Mesendoderm (in vitro differentiated cells): Measurements from ENCODE around the gene ARHGEF16.
A peak's percentile ranks its signal among the peaks of the same experiment; 100 is the strongest.

Source experiments
- DNase-seq: peaks from one replicate; pipeline ENCODE4 v3.0.0; 2013
- H2AK5ac ChIP-seq: 2 replicates; pipeline ENCODE4 v1.6.1; 2013; ENCODE audit warnings: low read length, inconsistent platforms
- H2BK120ac ChIP-seq: 2 replicates; pipeline ENCODE4 v1.6.1; 2013; ENCODE audit warnings: low read depth, mild to moderate bottlenecking, low read length, moderate library complexity, mixed read lengths
- H2BK15ac ChIP-seq: replicated peaks from 2 replicates; pipeline ENCODE4 v1.6.1; 2013; ENCODE audit warnings: low read depth, mild to moderate bottlenecking, moderate library complexity
- H2BK5ac ChIP-seq: 2 replicates; pipeline ENCODE4 v1.6.1; 2013; ENCODE audit warnings: low read length, inconsistent platforms
- H3K18ac ChIP-seq: 2 replicates; pipeline ENCODE4 v1.6.1; 2013; ENCODE audit warnings: mild to moderate bottlenecking, low read length, mixed read lengths
- H3K23ac ChIP-seq: one replicate; pipeline ENCODE4 v1.6.1; 2013; ENCODE audit warnings: low read length
- H3K27ac ChIP-seq: 2 replicates; pipeline ENCODE4 v1.5.1; 2013; ENCODE audit warnings: low read depth, mild to moderate bottlenecking, inconsistent platforms, low read length, moderate library complexity
- H3K27me3 ChIP-seq: 2 replicates; pipeline ENCODE4 v1.6.1; 2013; ENCODE audit warnings: low read length, control low read depth, mild to moderate bottlenecking, inconsistent platforms; ENCODE audit not compliant: insufficient read depth, poor library complexity
- H3K36me3 ChIP-seq: 2 replicates; pipeline ENCODE4 v1.6.1; 2013; ENCODE audit warnings: low read length, inconsistent platforms; ENCODE audit not compliant: control insufficient read depth, insufficient read depth
- H3K4ac ChIP-seq: one replicate; pipeline ENCODE4 v1.6.1; 2013; ENCODE audit warnings: low read depth, mild to moderate bottlenecking, low read length, moderate library complexity
- H3K4me1 ChIP-seq: 2 replicates; pipeline ENCODE4 v1.6.1; 2013; ENCODE audit warnings: low read depth, low read length, inconsistent platforms; ENCODE audit not compliant: control insufficient read depth
- H3K4me2 ChIP-seq: 2 replicates; pipeline ENCODE4 v1.6.1; 2013; ENCODE audit warnings: low read length
- H3K4me3 ChIP-seq: 2 replicates; pipeline ENCODE4 v1.5.1; 2013; ENCODE audit warnings: mild to moderate bottlenecking, low read length
- H3K56ac ChIP-seq: one replicate; pipeline ENCODE4 v1.6.1; 2013; ENCODE audit warnings: low read length
- H3K79me1 ChIP-seq: 2 replicates; pipeline ENCODE4 v1.6.1; 2013; ENCODE audit warnings: low read length, inconsistent platforms
- H3K79me2 ChIP-seq: 2 replicates; pipeline ENCODE4 v1.6.1; 2013; ENCODE audit warnings: mild to moderate bottlenecking, low read length; ENCODE audit not compliant: control insufficient read depth, insufficient read depth
- H3K9ac ChIP-seq: 2 replicates; pipeline ENCODE4 v1.6.1; 2013; ENCODE audit warnings: low read length, inconsistent platforms
- H4K5ac ChIP-seq: one replicate; pipeline ENCODE4 v1.6.1; 2013; ENCODE audit warnings: low read length
- H4K8ac ChIP-seq: one replicate; pipeline ENCODE4 v1.6.1; 2013; ENCODE audit warnings: low read depth, mild to moderate bottlenecking, control low read depth, low read length, moderate library complexity
- WGBS: extraction: QIAGEN DNeasy Blood & Tissue Kit; methylation state at CpG from one replicate; pipeline ENCODE4 v1.1.7; 2013; ENCODE audit warnings: low lambda C conversion rate, missing lambda C conversion rate; ENCODE audit not compliant: insufficient coverage; ENCODE audit errors: extremely low coverage; 5-methylcytosine and 5-hydroxymethylcytosine counted together

ARHGEF16 gene

GRCh38 chr1:3499611-3500010, 45.1 kb downstream of the ARHGEF16 start:
- H3K79me1 ChIP-seq, result no peaks in the 10 kb centered on the region
- no peak overlapping the region for H3K4me2 ChIP-seq
- H2AK5ac ChIP-seq, result no peak overlapping the region
- H3K36me3 ChIP-seq, result no peaks in the 10 kb centered on the region
- no peak overlapping the region for H2BK15ac ChIP-seq
- H3K27ac ChIP-seq, result no peak overlapping the region
- H3K56ac ChIP-seq, result no peak overlapping the region
- no peak overlapping the region for H3K4ac ChIP-seq
- H4K8ac ChIP-seq, result no peak overlapping the region
- H3K23ac ChIP-seq, result no peak overlapping the region
- no peak overlapping the region for H3K9ac ChIP-seq
- no peak overlapping the region for H3K18ac ChIP-seq
- no peak overlapping the region for H3K4me3 ChIP-seq
- no peaks in the 10 kb centered on the region for H3K27me3 ChIP-seq
- H3K4me1 ChIP-seq, result no peaks in the 10 kb centered on the region
- no peak overlapping the region for H2BK120ac ChIP-seq
- no peaks in the 10 kb centered on the region for H3K79me2 ChIP-seq
- no peak overlapping the region for H4K5ac ChIP-seq
- no peak overlapping the region for H2BK5ac ChIP-seq
- DNase-seq, result no peak
- WGBS, result no CpG with 5 or more reads among the region's 22 CpGs

GRCh38 chr1:3500265-3500835, 45.9 kb downstream of the ARHGEF16 start:
- Histone ChIP-seq H3K4me3 (no peak overlapping the region), H2AK5ac (no peak overlapping the region), H3K27me3 (no peaks in the 10 kb centered on the region), H2BK5ac (no peak overlapping the region), H3K18ac (no peak overlapping the region), H3K23ac (no peak overlapping the region), H3K36me3 (no peaks in the 10 kb centered on the region), H3K4me2 (no peak overlapping the region), H3K79me1 (no peaks in the 10 kb centered on the region), H3K27ac (no peak overlapping the region), H2BK120ac (no peak overlapping the region), H3K56ac (no peak overlapping the region), H3K4me1 (no peaks in the 10 kb centered on the region), H4K5ac (no peak overlapping the region), H3K79me2 (no peaks in the 10 kb centered on the region), H2BK15ac (no peak overlapping the region), H4K8ac (no peak overlapping the region), H3K4ac (no peak overlapping the region), H3K9ac (no peak overlapping the region)
- no CpG with 5 or more reads among the region's 32 CpGs for WGBS
- no peak for DNase-seq

- no peaks in the 10 kb centered on the region for H3K36me3 ChIP-seq
- no peak overlapping the region for H3K56ac ChIP-seq
- H4K5ac ChIP-seq, result no peak overlapping the region
These were observed 47.0 kb downstream of the ARHGEF16 start for GRCh38 chr1:3501437-3501836.

GRCh38 chr1:3501856-3502640, 47.6 kb downstream of the ARHGEF16 start:
- H3K4ac ChIP-seq, result no peak overlapping the region
- H3K4me1 ChIP-seq, result no peaks in the 10 kb centered on the region
- no peaks in the 10 kb centered on the region for H3K79me2 ChIP-seq
- H2BK15ac ChIP-seq, result no peak overlapping the region
- H3K27me3 ChIP-seq, result no peaks in the 10 kb centered on the region
- H3K56ac ChIP-seq, result no peak overlapping the region
- no peaks in the 10 kb centered on the region for H3K79me1 ChIP-seq
- H4K5ac ChIP-seq, result no peak overlapping the region
- H4K8ac ChIP-seq, result no peak overlapping the region
- H2BK120ac ChIP-seq, result no peak overlapping the region
- H2AK5ac ChIP-seq, result no peak overlapping the region
- H3K27ac ChIP-seq, result no peak overlapping the region
- no peak overlapping the region for H3K18ac ChIP-seq
- H3K23ac ChIP-seq, result no peak overlapping the region
- H3K36me3 ChIP-seq, result no peaks in the 10 kb centered on the region
- no peak overlapping the region for H2BK5ac ChIP-seq
- H3K4me2 ChIP-seq, result no peak overlapping the region
- no peak overlapping the region for H3K4me3 ChIP-seq
- no peak overlapping the region for H3K9ac ChIP-seq
- peak; percentile 85 for DNase-seq
- WGBS, result no CpG with 5 or more reads among the region's 26 CpGs

More at GRCh38 chr1:3501437-3501836, 47.0 kb downstream of the ARHGEF16 start:
- Histone ChIP-seq H3K4me2 (no peak overlapping the region), H4K8ac (no peak overlapping the region), H3K27ac (no peak overlapping the region), H2BK5ac (no peak overlapping the region), H3K9ac (no peak overlapping the region), H3K27me3 (no peaks in the 10 kb centered on the region), H3K4ac (no peak overlapping the region), H3K79me1 (no peaks in the 10 kb centered on the region), H3K23ac (no peak overlapping the region), H3K4me1 (no peaks in the 10 kb centered on the region), H2AK5ac (no peak overlapping the region), H3K4me3 (no peak overlapping the region), H3K79me2 (no peaks in the 10 kb centered on the region), H2BK120ac (no peak overlapping the region), H2BK15ac (no peak overlapping the region), H3K18ac (no peak overlapping the region)
- no peak for DNase-seq
- WGBS, result no CpG with 5 or more reads among the region's 17 CpGs

- Histone ChIP-seq H3K27me3 (no peaks in the 10 kb centered on the region), H3K4me1 (no peaks in the 10 kb centered on the region), H3K23ac (no peak overlapping the region), H3K4ac (no peak overlapping the region), H2BK5ac (no peak overlapping the region), H3K36me3 (no peaks in the 10 kb centered on the region), H3K27ac (no peak overlapping the region), H3K56ac (no peak overlapping the region), H4K5ac (no peak overlapping the region), H3K4me2 (no peak overlapping the region), H4K8ac (no peak overlapping the region), H2BK120ac (no peak overlapping the region), H2AK5ac (no peak overlapping the region), H3K9ac (no peak overlapping the region), H2BK15ac (no peak overlapping the region), H3K18ac (no peak overlapping the region), H3K79me1 (no peaks in the 10 kb centered on the region), H3K79me2 (no peaks in the 10 kb centered on the region), H3K4me3 (no peak overlapping the region)
- no CpG with 5 or more reads among the region's 22 CpGs for WGBS
- DNase-seq, result no peak
These were observed 48.4 kb downstream of the ARHGEF16 start for GRCh38 chr1:3502641-3503524.
